GM19328 (cell line): ENCODE results near the gene TMEM182.

Source experiments
- ATAC-seq: cut with Tn5 transposase; IDR thresholded peaks from one replicate; pipeline ENCODE4 v1.9.1; 2021; ENCODE audit warnings: mild to moderate bottlenecking, moderate library complexity; ENCODE audit not compliant: unreplicated experiment

TMEM182 gene

GRCh38 chr2:102798181-102798580 lies 36.4 kb downstream of the TMEM182 start:
- ATAC-seq, result no peak

GRCh38 chr2:102801098-102801718 lies 39.4 kb downstream of the TMEM182 start:
- ATAC-seq, result no peak

- no peak for ATAC-seq
These were observed 40.2 kb downstream of the TMEM182 start for GRCh38 chr2:102801858-102802699.

GRCh38 chr2:102803041-102803896 lies 41.4 kb downstream of the TMEM182 start:
- ATAC-seq, result no peak

- ATAC-seq, result no peak
These were observed 42.0 kb downstream of the TMEM182 start for GRCh38 chr2:102803897-102804217.

GRCh38 chr2:102806250-102806837 lies 44.5 kb downstream of the TMEM182 start:
- peak; percentile 65 for ATAC-seq

- no peak for ATAC-seq
These were observed 47.7 kb downstream of the TMEM182 start for GRCh38 chr2:102809291-102810189.

- ATAC-seq, result no peak
These were observed 53.5 kb downstream of the TMEM182 start for GRCh38 chr2:102815285-102815684.

GRCh38 chr2:102826904-102827303 lies 65.1 kb downstream of the TMEM182 start:
- ATAC-seq, result no peak

GRCh38 chr2:102832789-102833188 lies 71.0 kb downstream of the TMEM182 start:
- no peak for ATAC-seq

- ATAC-seq, result no peak
These were observed 72.9 kb downstream of the TMEM182 start for GRCh38 chr2:102834523-102835273.

GRCh38 chr2:102837626-102838198 lies 75.9 kb downstream of the TMEM182 start:
- no peak for ATAC-seq

- ATAC-seq, result no peak
These were observed 78.0 kb downstream of the TMEM182 start for GRCh38 chr2:102839668-102840388.

- peak; percentile 55 for ATAC-seq
These were observed 79.4 kb downstream of the TMEM182 start for GRCh38 chr2:102841107-102841840.

GRCh38 chr2:102843764-102844443 lies 82.1 kb downstream of the TMEM182 start:
- no peak for ATAC-seq

- ATAC-seq, result no peak
These were observed 83.1 kb downstream of the TMEM182 start for GRCh38 chr2:102844911-102845310.

- ATAC-seq, result no peak
These were observed 86.6 kb downstream of the TMEM182 start for GRCh38 chr2:102848366-102848839.
